ENCODE measurements around the gene KRT1. TPM values are rescaled to one million over a fixed set of nuclear protein-coding genes. Genes with fewer than 3 reads are reported as not detected.
"Not testable (repeated sequence)": the region's sequence is repeated elsewhere in the genome, so short reads cannot be mapped to it uniquely, and the experiment has no call there.

The KRT1 gene
- total RNA-seq, 2 donors from 2014 or later, result 1.5 to 18.1 TPM

DNA sequence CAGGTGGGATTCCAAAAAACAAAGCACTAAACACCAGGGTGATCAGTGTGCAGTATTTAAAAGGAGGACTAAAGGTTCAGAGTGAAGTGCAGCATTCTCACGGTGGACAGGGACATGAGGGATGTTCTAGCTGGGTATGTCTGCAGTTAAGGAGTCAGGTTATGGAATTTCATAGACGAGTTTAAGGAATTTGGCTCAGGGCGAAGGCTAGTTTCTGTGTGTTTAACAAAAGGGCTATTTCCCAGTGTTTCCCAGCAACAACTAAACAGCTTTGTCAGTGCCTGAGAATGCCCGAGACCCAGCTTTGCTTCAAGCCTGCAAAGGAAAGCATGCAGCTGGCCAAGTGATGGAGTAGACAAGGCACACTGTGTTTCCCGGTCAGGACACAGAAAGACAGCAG lies 7.0 kb downstream of the KRT1 start:
- intact Hi-C loops (cut with DNase I), result no loop called here
- no peaks in the 10 kb centered on the region for H3K4me1 ChIP-seq (replicated peaks)
- H3K9me3 ChIP-seq, result no peaks in the 10 kb centered on the region
- WGBS, result 53% methylated on average over 5 of the region's 5 CpGs
- TF ChIP-seq POLR2A (IDR thresholded peaks at IDR 0.05) (no peak), POLR2AphosphoS5 (IDR thresholded peaks at IDR 0.05) (no peak)
- TF ChIP-seq, protein P1, sequence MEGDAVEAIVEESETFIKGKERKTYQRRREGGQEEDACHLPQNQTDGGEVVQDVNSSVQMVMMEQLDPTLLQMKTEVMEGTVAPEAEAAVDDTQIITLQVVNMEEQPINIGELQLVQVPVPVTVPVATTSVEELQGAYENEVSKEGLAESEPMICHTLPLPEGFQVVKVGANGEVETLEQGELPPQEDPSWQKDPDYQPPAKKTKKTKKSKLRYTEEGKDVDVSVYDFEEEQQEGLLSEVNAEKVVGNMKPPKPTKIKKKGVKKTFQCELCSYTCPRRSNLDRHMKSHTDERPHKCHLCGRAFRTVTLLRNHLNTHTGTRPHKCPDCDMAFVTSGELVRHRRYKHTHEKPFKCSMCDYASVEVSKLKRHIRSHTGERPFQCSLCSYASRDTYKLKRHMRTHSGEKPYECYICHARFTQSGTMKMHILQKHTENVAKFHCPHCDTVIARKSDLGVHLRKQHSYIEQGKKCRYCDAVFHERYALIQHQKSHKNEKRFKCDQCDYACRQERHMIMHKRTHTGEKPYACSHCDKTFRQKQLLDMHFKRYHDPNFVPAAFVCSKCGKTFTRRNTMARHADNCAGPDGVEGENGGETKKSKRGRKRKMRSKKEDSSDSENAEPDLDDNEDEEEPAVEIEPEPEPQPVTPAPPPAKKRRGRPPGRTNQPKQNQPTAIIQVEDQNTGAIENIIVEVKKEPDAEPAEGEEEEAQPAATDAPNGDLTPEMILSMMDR (IDR thresholded peaks at IDR 0.05), result no peak
- no peak overlapping the region for H3K27ac ChIP-seq
- DNase-seq (ENCODE audit: low spot score), result no peak
- H3K36me3 ChIP-seq, result no peaks in the 10 kb centered on the region
- no peaks in the 10 kb centered on the region for H3K27me3 ChIP-seq (replicated peaks; ENCODE audit: insufficient read depth)
- H3K4me3 ChIP-seq, result no peak overlapping the region

DNA sequence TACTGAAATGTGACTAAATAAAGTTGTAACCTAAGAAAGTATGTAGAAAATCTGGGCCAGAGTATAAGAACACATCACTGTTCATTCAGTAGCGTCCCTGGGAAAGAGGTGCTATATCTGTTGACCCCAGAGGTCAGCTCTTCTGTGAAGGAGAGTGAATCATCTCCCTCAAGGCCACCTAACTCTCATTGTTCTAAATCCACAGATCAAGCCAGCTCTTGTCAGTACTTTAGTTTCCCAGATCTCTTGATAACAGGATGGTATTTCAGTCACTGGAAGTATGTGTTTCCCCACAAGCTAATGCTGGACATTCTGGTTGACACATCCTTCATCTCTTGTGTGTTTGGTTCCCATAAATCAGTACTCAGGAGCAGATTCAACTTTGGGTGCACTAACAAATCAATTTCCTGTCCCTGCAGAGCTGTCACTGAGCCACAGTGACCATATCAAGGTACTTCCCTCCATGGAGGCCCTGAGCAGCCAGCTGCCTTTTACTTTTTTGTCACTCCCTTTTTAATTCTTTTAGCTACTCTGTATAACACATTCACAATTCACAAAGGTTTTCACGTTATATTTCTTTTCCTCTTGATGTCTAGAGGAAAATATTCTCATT lies 7.8 kb downstream of the KRT1 start:
- Histone ChIP-seq H3K9me3 (no peaks in the 10 kb centered on the region), H3K4me1 (replicated peaks) (no peaks in the 10 kb centered on the region), H3K4me3 (no peak overlapping the region), H3K27ac (no peak overlapping the region), H3K36me3 (no peaks in the 10 kb centered on the region), H3K27me3 (replicated peaks; ENCODE audit: insufficient read depth) (no peaks in the 10 kb centered on the region)
- intact Hi-C loops (cut with DNase I), result no loop called here
- no peak for TF ChIP-seq POLR2AphosphoS5 (IDR thresholded peaks at IDR 0.05)
- TF ChIP-seq POLR2A (IDR thresholded peaks at IDR 0.05), result no peak
- TF ChIP-seq, protein P1 (IDR thresholded peaks at IDR 0.05), result no peak
- no peak for DNase-seq (ENCODE audit: low spot score)
- 52% methylated on average over 2 of the region's 2 CpGs for WGBS

DNA sequence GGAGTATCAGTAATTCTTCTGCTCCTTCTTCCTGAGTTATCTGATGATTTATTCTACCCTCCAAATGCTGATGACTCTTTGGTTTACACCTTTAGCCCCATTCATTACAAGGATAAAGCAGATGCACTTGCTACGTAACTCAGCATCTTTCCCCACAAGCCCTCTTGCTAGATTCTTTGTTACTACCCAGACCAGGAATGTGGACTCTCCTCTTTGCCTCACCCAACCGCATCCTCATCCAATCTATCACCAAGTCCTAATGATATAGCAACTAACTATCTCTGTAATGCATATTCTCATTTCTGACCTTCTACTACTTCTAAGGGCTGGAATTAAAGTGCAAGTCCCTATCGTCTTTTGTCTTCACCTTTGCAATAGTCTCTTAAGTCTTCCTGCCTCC lies 9.2 kb downstream of the KRT1 start:
- no peaks in the 10 kb centered on the region for H3K36me3 ChIP-seq
- H3K27ac ChIP-seq, result no peak overlapping the region
- intact Hi-C loops (cut with DNase I), result no loop called here
- no peak overlapping the region for H3K4me3 ChIP-seq
- no peaks in the 10 kb centered on the region for H3K4me1 ChIP-seq (replicated peaks)
- H3K9me3 ChIP-seq, result no peaks in the 10 kb centered on the region
- TF ChIP-seq POLR2AphosphoS5 (IDR thresholded peaks at IDR 0.05) (no peak), POLR2A (IDR thresholded peaks at IDR 0.05) (no peak)
- TF ChIP-seq, protein P1 (IDR thresholded peaks at IDR 0.05), result no peak
- WGBS, result 92% methylated on average over 3 of the region's 3 CpGs
- no peaks in the 10 kb centered on the region for H3K27me3 ChIP-seq (replicated peaks; ENCODE audit: insufficient read depth)
- DNase-seq (ENCODE audit: low spot score), result no peak

DNA sequence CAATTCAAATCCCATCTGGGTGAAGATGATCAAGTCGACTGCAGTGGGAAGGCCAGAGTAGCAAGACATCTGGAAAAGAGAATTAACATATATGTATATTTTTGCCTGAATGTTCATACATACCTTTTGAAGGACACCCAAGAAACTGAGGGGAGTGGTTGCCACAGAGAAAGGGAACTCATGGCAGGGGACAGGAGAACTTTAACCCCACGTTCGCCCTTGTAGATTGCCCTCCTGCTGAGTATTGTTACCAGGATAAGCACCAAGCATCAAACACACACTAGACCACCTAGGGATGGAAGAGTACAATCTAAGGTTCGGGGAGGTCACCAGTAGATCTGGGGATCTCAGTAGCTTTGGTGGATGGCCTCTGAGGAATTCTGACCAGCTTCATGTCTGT lies 9.7 kb downstream of the KRT1 start:
- 97% methylated on average over 4 of the region's 4 CpGs for WGBS

DNA sequence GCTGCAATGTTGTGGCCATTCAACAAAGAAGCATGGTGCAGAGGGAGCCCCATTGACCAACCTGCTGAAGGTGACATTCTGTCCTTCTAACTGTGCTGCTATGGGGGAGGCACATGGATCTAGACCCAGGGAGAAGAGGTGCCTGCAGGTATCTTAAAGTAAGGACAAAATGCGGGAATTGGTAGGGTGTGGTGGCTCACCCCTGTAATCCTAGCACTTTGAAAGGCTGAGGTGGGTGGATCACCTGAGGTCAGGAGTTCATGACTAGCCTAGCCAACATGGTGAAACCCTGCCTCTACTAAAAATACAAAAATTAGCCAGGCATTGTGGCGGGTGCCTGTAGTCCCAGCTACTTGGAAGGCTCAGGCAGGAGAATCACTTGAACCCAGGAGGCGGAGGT lies 10.3 kb downstream of the KRT1 start:
- H3K27ac ChIP-seq; H3K36me3 ChIP-seq; H3K4me3 ChIP-seq; DNase-seq (ENCODE audit: low spot score); intact Hi-C loops (cut with DNase I); H3K27me3 ChIP-seq (replicated peaks; ENCODE audit: insufficient read depth); H3K9me3 ChIP-seq; H3K4me1 ChIP-seq (replicated peaks): not testable (repeated sequence)
- WGBS, result 98% methylated on average over 3 of the region's 3 CpGs

More for the DNA sequence above, 9.7 kb downstream of the KRT1 start:
- Histone ChIP-seq H3K4me1 (replicated peaks) (no peaks in the 10 kb centered on the region), H3K27me3 (replicated peaks; ENCODE audit: insufficient read depth) (no peaks in the 10 kb centered on the region), H3K4me3 (no peak overlapping the region), H3K27ac (no peak overlapping the region), H3K9me3 (no peaks in the 10 kb centered on the region), H3K36me3 (no peaks in the 10 kb centered on the region)
- DNase-seq (ENCODE audit: low spot score), result no peak
- TF ChIP-seq POLR2A (IDR thresholded peaks at IDR 0.05), result no peak
- TF ChIP-seq, protein P1 (IDR thresholded peaks at IDR 0.05), result no peak
- no peak for TF ChIP-seq POLR2AphosphoS5 (IDR thresholded peaks at IDR 0.05)
- intact Hi-C loops (cut with DNase I), result no loop called here

Data from prostate gland (tissue), 2 donors.